Neural cell (in vitro differentiated cells): ENCODE data around the gene C1orf226. TPM values are rescaled to one million over a fixed set of nuclear protein-coding genes. Genes with fewer than 3 reads are reported as not detected.

Source experiments
- H2AFZ ChIP-seq: fragments of 200-600, 300-800 bp; sonication (generic), shearing (Covaris generic); 2 replicates; pipeline ENCODE4 v1.6.0; 2014; ENCODE audit warnings: low read depth, mild to moderate bottlenecking, antibody characterized with exemption, low read length, moderate library complexity
- H3F3A ChIP-seq: fragments of 200-600 bp; shearing (Covaris generic); 2 replicates; pipeline ENCODE4 v1.6.1; 2016; ENCODE audit warnings: mild to moderate bottlenecking, moderate library complexity, mixed read lengths, antibody characterized with exemption, low read length; ENCODE audit not compliant: insufficient read depth, poor library complexity, severe bottlenecking
- H3K27ac ChIP-seq: fragments of 200-600, 300-800 bp; sonication (generic), shearing (Covaris generic); 2 replicates; pipeline ENCODE4 v1.5.1; 2014; ENCODE audit warnings: mild to moderate bottlenecking, low read length, moderate library complexity
- H3K27me3 ChIP-seq: fragments of 300-800, 200-600 bp; sonication (generic), shearing (Covaris generic); 2 replicates; pipeline ENCODE4 v1.6.0; 2014; ENCODE audit warnings: mild to moderate bottlenecking, low read depth, low read length, moderate library complexity; ENCODE audit not compliant: insufficient read depth
- H3K36me3 ChIP-seq: fragments of 300-800, 200-600 bp; sonication (generic), shearing (Covaris generic); 2 replicates; pipeline ENCODE4 v1.5.1; 2014; ENCODE audit warnings: mild to moderate bottlenecking, antibody characterized with exemption, low read length, moderate library complexity; ENCODE audit not compliant: insufficient read depth
- H3K4me2 ChIP-seq: fragments of 300-800, 200-600 bp; sonication (generic), shearing (Covaris generic); 2 replicates; pipeline ENCODE4 v1.6.0; 2014; ENCODE audit warnings: mild to moderate bottlenecking, low read length
- H3K4me3 ChIP-seq: fragments of 300-800, 200-600 bp; sonication (generic), shearing (Covaris generic); 2 replicates; pipeline ENCODE4 v1.5.1; 2014; ENCODE audit warnings: mild to moderate bottlenecking, low read length, moderate library complexity
- H3K79me2 ChIP-seq: fragments of 200-600 bp; shearing (Covaris generic); replicated peaks from 2 replicates; pipeline ENCODE4 v1.6.0; 2014; ENCODE audit warnings: mild to moderate bottlenecking, low read length, moderate library complexity; ENCODE audit not compliant: insufficient read depth
- H3K9ac ChIP-seq: fragments of 300-800, 200-600 bp; sonication (generic), shearing (Covaris generic); 2 replicates; pipeline ENCODE4 v1.6.1; 2016; ENCODE audit warnings: mild to moderate bottlenecking, low read length, mixed read lengths
- H3K9me2 ChIP-seq: fragments of 200-600 bp; shearing (Covaris generic); 2 replicates; pipeline ENCODE4 v1.6.1; 2016; ENCODE audit warnings: mild to moderate bottlenecking, low read length, mixed read lengths; ENCODE audit not compliant: insufficient read depth
- H3K9me3 ChIP-seq: fragments of 200-600, 300-800 bp; sonication (generic), shearing (Covaris generic); 2 replicates; pipeline ENCODE4 v1.6.1; 2016; ENCODE audit warnings: mild to moderate bottlenecking, mixed run types, low read length, moderate library complexity, mixed read lengths
- H4K20me1 ChIP-seq: fragments of 200-600 bp; shearing (Covaris generic); 2 replicates; pipeline ENCODE4 v1.6.1; 2016; ENCODE audit warnings: mild to moderate bottlenecking, mixed run types; ENCODE audit not compliant: insufficient read depth
- EP300 ChIP-seq: fragments of 450-650 bp; conservative IDR thresholded peaks from 2 replicates; pipeline ENCODE4 v1.6.1; 2014; ENCODE audit warnings: antibody characterized with exemption, mild to moderate bottlenecking, moderate library complexity; ENCODE audit not compliant: poor library complexity, severe bottlenecking
- EZH2 ChIP-seq: fragments of 200-600, 300-800 bp; shearing (Covaris generic), sonication (generic); IDR thresholded peaks from 2 replicates; pipeline ENCODE4 v1.6.1; 2014; ENCODE audit warnings: antibody characterized with exemption, low read length, borderline replicate concordance, mild to moderate bottlenecking; ENCODE audit not compliant: insufficient read depth, poor library complexity, severe bottlenecking
- MXI1 ChIP-seq: fragments of 450-650 bp; conservative IDR thresholded peaks from 2 replicates; pipeline ENCODE4 v1.6.1; 2014; ENCODE audit warnings: antibody characterized with exemption, mild to moderate bottlenecking; ENCODE audit not compliant: poor library complexity, severe bottlenecking
- POLR2AphosphoS5 ChIP-seq: IDR thresholded peaks from 2 replicates; pipeline ENCODE4 v1.6.1; 2012
- RAD21 ChIP-seq: fragments of 450-650 bp; conservative IDR thresholded peaks from 2 replicates; pipeline ENCODE4 v1.6.1; 2014; ENCODE audit warnings: antibody characterized with exemption, mild to moderate bottlenecking, moderate library complexity
- SMC3 ChIP-seq: fragments of 450-650 bp; conservative IDR thresholded peaks from 2 replicates; pipeline ENCODE4 v1.6.1; 2014; ENCODE audit warnings: antibody characterized with exemption, mild to moderate bottlenecking, moderate library complexity; ENCODE audit not compliant: poor library complexity
- TAF1 ChIP-seq: IDR thresholded peaks from 2 replicates; pipeline ENCODE4 v1.6.1; 2012; ENCODE audit warnings: low read depth
- polyA plus RNA-seq: library from polyadenylated mRNA; depleted of rRNA; stranded (reverse); fragments of >200 nt; gene quantifications from 2 replicates; pipeline ENCODE4 v1.2.3, GENCODE V29; 2014
- TF ChIP-seq, protein P1 (sequence below): IDR thresholded peaks from 2 replicates; pipeline ENCODE4 v1.6.1; 2012; ENCODE audit warnings: borderline replicate concordance
- TF ChIP-seq, protein P2 (sequence below): fragments of 450-650 bp; IDR thresholded peaks from 2 replicates; pipeline ENCODE4 v1.5.1; 2014; ENCODE audit warnings: antibody characterized with exemption, mild to moderate bottlenecking, moderate library complexity; ENCODE audit not compliant: poor library complexity, severe bottlenecking

Gene C1orf226
- polyA plus RNA-seq, 1 donor from 2014 or later = 6.7 TPM

DNA sequence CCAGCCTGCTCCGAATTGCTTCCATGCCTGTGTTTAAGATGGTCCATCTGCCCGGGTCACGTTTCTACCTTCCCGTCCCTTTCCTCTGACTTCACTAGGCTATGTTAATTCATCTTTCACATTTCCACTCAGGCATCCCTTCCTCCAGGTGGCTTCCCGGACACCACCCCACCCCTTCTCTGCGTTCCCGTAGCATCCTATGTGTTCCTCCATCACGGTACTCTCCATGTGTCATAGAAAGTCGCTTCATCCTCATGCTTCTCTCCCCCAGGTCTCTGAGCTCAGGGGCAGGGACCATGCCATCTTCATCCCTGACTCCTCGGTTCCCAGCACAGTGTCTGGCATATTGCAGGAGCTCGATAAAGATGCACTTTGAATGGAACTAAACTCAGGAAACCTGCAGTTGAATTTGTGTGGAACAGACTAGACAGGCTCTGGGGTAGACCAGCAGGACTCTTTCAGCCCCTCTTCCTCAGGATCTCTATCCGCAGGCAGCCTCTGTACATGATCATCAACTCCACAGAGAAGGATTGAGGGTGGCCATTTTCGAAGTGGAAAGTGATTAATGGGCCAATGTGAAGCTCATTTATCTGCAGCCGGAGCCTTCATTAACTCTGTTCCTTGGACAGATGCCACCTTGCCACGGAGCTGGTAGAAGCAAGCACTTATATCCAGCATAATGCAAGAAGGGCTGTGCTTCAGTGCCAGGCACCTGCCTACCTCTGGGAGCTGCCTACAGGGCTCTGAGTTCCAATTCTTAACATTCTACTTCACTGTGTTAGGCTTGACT is 9.1 kb downstream of the C1orf226 start:
- Histone ChIP-seq H3K36me3 (no peaks in the 10 kb centered on the region), H3K9ac (no peak overlapping the region), H3K9me3 (no peaks in the 10 kb centered on the region), H3K4me3 (no peak overlapping the region), H4K20me1 (no peaks in the 10 kb centered on the region), H3K9me2 (no peaks in the 10 kb centered on the region), H3K4me2 (no peak overlapping the region), H3F3A (peaks cover 3% of the 10 kb centered on the region), H3K79me2 (no peaks in the 10 kb centered on the region), H3K27me3 (no peaks in the 10 kb centered on the region), H2AFZ (no peak overlapping the region), H3K27ac (no peak overlapping the region)
- TF ChIP-seq RAD21 (no peak), EZH2 (no peak), EP300 (no peak), TAF1 (no peak), MXI1 (no peak), SMC3 (no peak), POLR2AphosphoS5 (no peak)
- TF ChIP-seq, protein P1, sequence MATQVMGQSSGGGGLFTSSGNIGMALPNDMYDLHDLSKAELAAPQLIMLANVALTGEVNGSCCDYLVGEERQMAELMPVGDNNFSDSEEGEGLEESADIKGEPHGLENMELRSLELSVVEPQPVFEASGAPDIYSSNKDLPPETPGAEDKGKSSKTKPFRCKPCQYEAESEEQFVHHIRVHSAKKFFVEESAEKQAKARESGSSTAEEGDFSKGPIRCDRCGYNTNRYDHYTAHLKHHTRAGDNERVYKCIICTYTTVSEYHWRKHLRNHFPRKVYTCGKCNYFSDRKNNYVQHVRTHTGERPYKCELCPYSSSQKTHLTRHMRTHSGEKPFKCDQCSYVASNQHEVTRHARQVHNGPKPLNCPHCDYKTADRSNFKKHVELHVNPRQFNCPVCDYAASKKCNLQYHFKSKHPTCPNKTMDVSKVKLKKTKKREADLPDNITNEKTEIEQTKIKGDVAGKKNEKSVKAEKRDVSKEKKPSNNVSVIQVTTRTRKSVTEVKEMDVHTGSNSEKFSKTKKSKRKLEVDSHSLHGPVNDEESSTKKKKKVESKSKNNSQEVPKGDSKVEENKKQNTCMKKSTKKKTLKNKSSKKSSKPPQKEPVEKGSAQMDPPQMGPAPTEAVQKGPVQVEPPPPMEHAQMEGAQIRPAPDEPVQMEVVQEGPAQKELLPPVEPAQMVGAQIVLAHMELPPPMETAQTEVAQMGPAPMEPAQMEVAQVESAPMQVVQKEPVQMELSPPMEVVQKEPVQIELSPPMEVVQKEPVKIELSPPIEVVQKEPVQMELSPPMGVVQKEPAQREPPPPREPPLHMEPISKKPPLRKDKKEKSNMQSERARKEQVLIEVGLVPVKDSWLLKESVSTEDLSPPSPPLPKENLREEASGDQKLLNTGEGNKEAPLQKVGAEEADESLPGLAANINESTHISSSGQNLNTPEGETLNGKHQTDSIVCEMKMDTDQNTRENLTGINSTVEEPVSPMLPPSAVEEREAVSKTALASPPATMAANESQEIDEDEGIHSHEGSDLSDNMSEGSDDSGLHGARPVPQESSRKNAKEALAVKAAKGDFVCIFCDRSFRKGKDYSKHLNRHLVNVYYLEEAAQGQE = no peak
- TF ChIP-seq, protein P2, sequence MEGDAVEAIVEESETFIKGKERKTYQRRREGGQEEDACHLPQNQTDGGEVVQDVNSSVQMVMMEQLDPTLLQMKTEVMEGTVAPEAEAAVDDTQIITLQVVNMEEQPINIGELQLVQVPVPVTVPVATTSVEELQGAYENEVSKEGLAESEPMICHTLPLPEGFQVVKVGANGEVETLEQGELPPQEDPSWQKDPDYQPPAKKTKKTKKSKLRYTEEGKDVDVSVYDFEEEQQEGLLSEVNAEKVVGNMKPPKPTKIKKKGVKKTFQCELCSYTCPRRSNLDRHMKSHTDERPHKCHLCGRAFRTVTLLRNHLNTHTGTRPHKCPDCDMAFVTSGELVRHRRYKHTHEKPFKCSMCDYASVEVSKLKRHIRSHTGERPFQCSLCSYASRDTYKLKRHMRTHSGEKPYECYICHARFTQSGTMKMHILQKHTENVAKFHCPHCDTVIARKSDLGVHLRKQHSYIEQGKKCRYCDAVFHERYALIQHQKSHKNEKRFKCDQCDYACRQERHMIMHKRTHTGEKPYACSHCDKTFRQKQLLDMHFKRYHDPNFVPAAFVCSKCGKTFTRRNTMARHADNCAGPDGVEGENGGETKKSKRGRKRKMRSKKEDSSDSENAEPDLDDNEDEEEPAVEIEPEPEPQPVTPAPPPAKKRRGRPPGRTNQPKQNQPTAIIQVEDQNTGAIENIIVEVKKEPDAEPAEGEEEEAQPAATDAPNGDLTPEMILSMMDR = no peak

GRCh38 chr1:162391790-162392563 is 10.4 kb downstream of the C1orf226 start:
- Histone ChIP-seq H2AFZ (no peak overlapping the region), H4K20me1 (no peaks in the 10 kb centered on the region), H3K27ac (no peak overlapping the region), H3K79me2 (no peaks in the 10 kb centered on the region), H3F3A (peaks cover 3% of the 10 kb centered on the region), H3K9ac (no peak overlapping the region), H3K9me2 (no peaks in the 10 kb centered on the region), H3K36me3 (no peaks in the 10 kb centered on the region), H3K9me3 (no peaks in the 10 kb centered on the region), H3K4me3 (no peak overlapping the region), H3K27me3 (no peaks in the 10 kb centered on the region), H3K4me2 (no peak overlapping the region)
- TF ChIP-seq, protein P1 = no peak
- TF ChIP-seq POLR2AphosphoS5 = no peak
- TF ChIP-seq MXI1 = no peak
- peak; percentile 92 for TF ChIP-seq RAD21
- TF ChIP-seq EZH2 = no peak
- no peak for TF ChIP-seq TAF1
- TF ChIP-seq SMC3 = peak; percentile 95
- TF ChIP-seq, protein P2 = peak; percentile 90
